H9 (cell line): ENCODE data around the gene CDKN2B. TPM values are rescaled to one million over a fixed set of nuclear protein-coding genes. Genes with fewer than 3 reads are reported as not detected.

Experiments used
- DNase-seq: peaks from one replicate; pipeline ENCODE4 v3.0.0-alpha.2; 2017
- H2AFZ ChIP-seq: one replicate; pipeline ENCODE4 v1.6.1; 2013; ENCODE audit warnings: mild to moderate bottlenecking, low read length, control low read depth, moderate library complexity
- H2AK5ac ChIP-seq: 2 replicates; pipeline ENCODE4 v1.6.1; 2013; ENCODE audit warnings: low read length, control low read depth, mixed read lengths; ENCODE audit not compliant: insufficient read length
- H2BK120ac ChIP-seq: one replicate; pipeline ENCODE4 v1.6.1; 2013; ENCODE audit warnings: low read depth, mild to moderate bottlenecking, low read length, control low read depth, inconsistent platforms; ENCODE audit not compliant: poor library complexity, severe bottlenecking
- H2BK12ac ChIP-seq: 2 replicates; pipeline ENCODE4 v1.6.1; 2013; ENCODE audit warnings: low read length, control low read depth, mixed read lengths, low read depth; ENCODE audit not compliant: insufficient read length
- H2BK15ac ChIP-seq: 2 replicates; pipeline ENCODE4 v1.6.1; 2013; ENCODE audit warnings: low read depth, low read length, control low read depth
- H2BK20ac ChIP-seq: one replicate; pipeline ENCODE4 v1.6.1; 2013; ENCODE audit warnings: low read depth, mild to moderate bottlenecking, low read length, control low read depth, inconsistent platforms; ENCODE audit not compliant: poor library complexity, severe bottlenecking
- H2BK5ac ChIP-seq: 2 replicates; pipeline ENCODE4 v1.6.1; 2013; ENCODE audit warnings: low read length, control low read depth, mixed read lengths; ENCODE audit not compliant: insufficient read length
- H3K14ac ChIP-seq: 2 replicates; pipeline ENCODE4 v1.6.1; 2013; ENCODE audit warnings: low read length, control low read depth; ENCODE audit not compliant: insufficient read depth
- H3K18ac ChIP-seq: 2 replicates; pipeline ENCODE4 v1.6.1; 2013; ENCODE audit warnings: low read depth, mild to moderate bottlenecking, mixed read lengths, low read length, control low read depth; ENCODE audit not compliant: insufficient read length
- H3K23ac ChIP-seq: 2 replicates; pipeline ENCODE4 v1.6.1; 2013; ENCODE audit warnings: low read length, control low read depth, mixed read lengths, low read depth; ENCODE audit not compliant: insufficient read length
- H3K23me2 ChIP-seq: 2 replicates; pipeline ENCODE4 v1.6.1; 2013; ENCODE audit warnings: low read depth, mild to moderate bottlenecking, mixed read lengths, low read length, control low read depth; ENCODE audit not compliant: insufficient read length, poor library complexity, severe bottlenecking
- H3K27ac ChIP-seq: 2 replicates; pipeline ENCODE4 v1.5.1; 2013; ENCODE audit warnings: low read length, control low read depth, mixed read lengths, low read depth; ENCODE audit not compliant: insufficient read length
- H3K27me3 ChIP-seq: 2 replicates; pipeline ENCODE4 v1.6.1; 2013; ENCODE audit warnings: low read length, control low read depth, inconsistent platforms; ENCODE audit not compliant: insufficient read depth
- H3K4ac ChIP-seq: 2 replicates; pipeline ENCODE4 v1.6.1; 2013; ENCODE audit warnings: low read depth, mild to moderate bottlenecking, control low read depth, inconsistent platforms, low read length, moderate library complexity
- H3K4me1 ChIP-seq: 2 replicates; pipeline ENCODE4 v1.6.1; 2013; ENCODE audit warnings: low read length, control low read depth, inconsistent platforms; ENCODE audit not compliant: insufficient read depth
- H3K4me2 ChIP-seq: 2 replicates; pipeline ENCODE4 v1.6.1; 2013; ENCODE audit warnings: low read length, control low read depth, mixed read lengths; ENCODE audit not compliant: insufficient read length, insufficient read depth
- H3K56ac ChIP-seq: 2 replicates; pipeline ENCODE4 v1.6.1; 2013; ENCODE audit warnings: low read depth, mild to moderate bottlenecking, mixed read lengths, low read length, control low read depth; ENCODE audit not compliant: insufficient read length
- H3K79me1 ChIP-seq: 2 replicates; pipeline ENCODE4 v1.6.1; 2013; ENCODE audit warnings: low read depth, mild to moderate bottlenecking, moderate library complexity, low read length, control low read depth, inconsistent platforms; ENCODE audit not compliant: insufficient read depth, poor library complexity, severe bottlenecking
- H3K79me2 ChIP-seq: 2 replicates; pipeline ENCODE4 v1.6.1; 2013; ENCODE audit warnings: low read length, control low read depth, inconsistent platforms; ENCODE audit not compliant: insufficient read depth
- H3K9ac ChIP-seq: 2 replicates; pipeline ENCODE4 v1.6.1; 2013; ENCODE audit warnings: low read length, control low read depth, mixed read lengths; ENCODE audit not compliant: insufficient read length; ENCODE audit errors: extremely low read depth
- H3K9me3 ChIP-seq: one replicate; pipeline ENCODE4 v1.6.1; 2013; ENCODE audit warnings: low read depth, low read length, inconsistent platforms; ENCODE audit not compliant: control insufficient read depth
- H3T11ph ChIP-seq: one replicate; pipeline ENCODE4 v1.6.1; 2013; ENCODE audit warnings: mild to moderate bottlenecking, low read length, control low read depth, inconsistent platforms
- H4K20me1 ChIP-seq: one replicate; pipeline ENCODE4 v1.6.1; 2013; ENCODE audit not compliant: control insufficient read depth, insufficient read length, insufficient read depth
- H4K5ac ChIP-seq: 2 replicates; pipeline ENCODE4 v1.6.1; 2013; ENCODE audit warnings: low read depth, mild to moderate bottlenecking, mixed read lengths, low read length, control low read depth; ENCODE audit not compliant: insufficient read length
- H4K8ac ChIP-seq: replicated peaks from 2 replicates; pipeline ENCODE4 v1.6.1; 2013; ENCODE audit warnings: low read length, control low read depth, mixed read lengths, low read depth; ENCODE audit not compliant: insufficient read length
- H4K91ac ChIP-seq: 2 replicates; pipeline ENCODE4 v1.6.1; 2013; ENCODE audit warnings: low read depth, mild to moderate bottlenecking, moderate library complexity, mixed read lengths, low read length, control low read depth; ENCODE audit not compliant: insufficient read length
- H3K27ac Mint-ChIP-seq, 3 experiments: 2 replicates in 2 of 3; 3 replicates in 1 of 3; pipeline ENCODE4 v1.8.0; 2020 to 2021; ENCODE audit warnings: mixed read lengths in 3 of 3, mild to moderate bottlenecking in 1 of 3, moderate library complexity in 1 of 3
- H3K27me3 Mint-ChIP-seq: 2 replicates; pipeline ENCODE4 v1.8.0; 2021; ENCODE audit warnings: low read depth, mild to moderate bottlenecking, moderate library complexity, mixed read lengths
- H3K36me3 Mint-ChIP-seq, 3 experiments: 2 replicates in 2 of 3; 3 replicates in 1 of 3; pipeline ENCODE4 v1.8.0; 2020 to 2021; ENCODE audit warnings: low read depth in 3 of 3, mixed read lengths in 3 of 3; ENCODE audit not compliant: insufficient read depth in 1 of 3
- H3K4me1 Mint-ChIP-seq, 2 experiments: 2 replicates each; pipeline ENCODE4 v1.8.0; 2020; ENCODE audit warnings: mixed read lengths in 2 of 2
- H3K4me3 Mint-ChIP-seq, 2 experiments: 2 replicates in 1 of 2; 3 replicates in 1 of 2; pipeline ENCODE4 v1.8.0; 2020 to 2021; ENCODE audit warnings: mild to moderate bottlenecking in 2 of 2, mixed read lengths in 2 of 2, moderate library complexity in 1 of 2
- H3K9me3 Mint-ChIP-seq, 2 experiments: 2 replicates in 1 of 2; 3 replicates in 1 of 2; pipeline ENCODE4 v1.8.0; 2020; ENCODE audit warnings: mild to moderate bottlenecking in 2 of 2, mixed read lengths in 2 of 2, moderate library complexity in 1 of 2
- WGBS: extraction: QIAGEN DNeasy Blood & Tissue Kit; methylation state at CpG from one replicate; pipeline ENCODE4 v1.1.7; 2013; ENCODE audit warnings: missing lambda C conversion rate, low lambda C conversion rate, mixed read lengths; ENCODE audit not compliant: insufficient read length; ENCODE audit errors: extremely low coverage; 5-methylcytosine and 5-hydroxymethylcytosine counted together
- total RNA-seq: library from RNA; stranded (reverse); gene quantifications from 2 replicates; pipeline ENCODE4 v1.2.1, GENCODE V29; 2021
- TF ChIP-seq, protein P1 (sequence below): fragments of 200-600 bp; sonication (generic); conservative IDR thresholded peaks from 3 replicates; pipeline ENCODE4 v1.8.0; 2021; ENCODE audit warnings: antibody characterized with exemption, mild to moderate bottlenecking

CDKN2B gene
- total RNA-seq, 1 experiment from 2014 or later: 0.13 TPM

DNA sequence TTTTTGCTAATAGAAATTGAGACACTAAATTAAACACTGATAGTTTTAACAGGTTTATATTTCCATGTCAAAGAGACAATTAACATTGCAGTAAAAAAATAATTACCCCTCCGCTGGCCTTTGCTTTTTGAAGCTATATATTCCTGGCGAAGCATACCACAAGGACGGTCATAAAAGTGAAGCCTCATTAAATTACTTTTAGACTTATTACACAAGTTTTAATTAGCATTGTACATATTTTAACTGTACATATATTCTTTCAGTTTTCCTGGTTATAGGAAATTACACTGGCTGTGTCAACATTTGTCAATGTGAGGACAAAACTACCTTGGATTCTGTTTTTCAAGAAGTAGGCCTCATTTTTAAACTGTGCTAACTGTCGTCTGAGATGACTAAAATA, 16.1 kb downstream of the CDKN2B start:
- Histone ChIP-seq H4K20me1 (peaks cover 4% of the 10 kb centered on the region), H3K56ac (no peak overlapping the region), H4K91ac (no peak overlapping the region), H3K23ac (no peak overlapping the region), H3K4ac (no peak overlapping the region), H3K79me2 (no peaks in the 10 kb centered on the region), H3K23me2 (peaks cover 23% of the 10 kb centered on the region), H3K14ac (no peak overlapping the region), H4K5ac (no peak overlapping the region), H3K18ac (no peak overlapping the region), H2AFZ (no peak overlapping the region), H3K4me2 (peak overlapping the region; percentile 87), H3K79me1 (no peaks in the 10 kb centered on the region), H2BK120ac (no peak overlapping the region), H2BK12ac (no peak overlapping the region), H4K8ac (no peak overlapping the region), H3K9ac (no peak overlapping the region), H3K4me1 (peaks cover 4% of the 10 kb centered on the region; the same call in 1 of the 2 replicates), H2BK5ac (no peak overlapping the region), H2BK20ac (no peak overlapping the region), H3K27me3 (peaks cover 54% of the 10 kb centered on the region), H2AK5ac (no peak overlapping the region), H3K27ac (no peak overlapping the region), H2BK15ac (no peak overlapping the region), H3K9me3 (no peaks in the 10 kb centered on the region), H3T11ph (no peak overlapping the region)
- Mint-ChIP-seq H3K27ac (no peak overlapping the region), H3K4me1 (peaks cover 32 to 56% of the 10 kb centered on the region in 2 experiments), H3K4me3 (peak overlapping the region in 1 of 2 experiments; percentile 75; a peak in 2 of 5 replicates), H3K9me3 (peaks cover 0 to 2% of the 10 kb centered on the region in 2 experiments; a peak in 1 of 5 replicates), H3K27me3 (peaks cover 97% of the 10 kb centered on the region), H3K36me3 (no peaks in the 10 kb centered on the region)
- WGBS: no CpG with 5 or more reads among the region's 4 CpGs
- TF ChIP-seq, protein P1, sequence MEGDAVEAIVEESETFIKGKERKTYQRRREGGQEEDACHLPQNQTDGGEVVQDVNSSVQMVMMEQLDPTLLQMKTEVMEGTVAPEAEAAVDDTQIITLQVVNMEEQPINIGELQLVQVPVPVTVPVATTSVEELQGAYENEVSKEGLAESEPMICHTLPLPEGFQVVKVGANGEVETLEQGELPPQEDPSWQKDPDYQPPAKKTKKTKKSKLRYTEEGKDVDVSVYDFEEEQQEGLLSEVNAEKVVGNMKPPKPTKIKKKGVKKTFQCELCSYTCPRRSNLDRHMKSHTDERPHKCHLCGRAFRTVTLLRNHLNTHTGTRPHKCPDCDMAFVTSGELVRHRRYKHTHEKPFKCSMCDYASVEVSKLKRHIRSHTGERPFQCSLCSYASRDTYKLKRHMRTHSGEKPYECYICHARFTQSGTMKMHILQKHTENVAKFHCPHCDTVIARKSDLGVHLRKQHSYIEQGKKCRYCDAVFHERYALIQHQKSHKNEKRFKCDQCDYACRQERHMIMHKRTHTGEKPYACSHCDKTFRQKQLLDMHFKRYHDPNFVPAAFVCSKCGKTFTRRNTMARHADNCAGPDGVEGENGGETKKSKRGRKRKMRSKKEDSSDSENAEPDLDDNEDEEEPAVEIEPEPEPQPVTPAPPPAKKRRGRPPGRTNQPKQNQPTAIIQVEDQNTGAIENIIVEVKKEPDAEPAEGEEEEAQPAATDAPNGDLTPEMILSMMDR: no peak
- DNase-seq: no peak
